GM19463 (cell line): ENCODE results near the gene ATG16L2.
"Not testable (repeated sequence)": the region's sequence is repeated elsewhere in the genome, so short reads cannot be mapped to it uniquely, and the experiment has no call there.

Experiments used
- ATAC-seq: cut with Tn5 transposase; IDR thresholded peaks from one replicate; pipeline ENCODE4 v1.9.1; 2021; ENCODE audit warnings: mild to moderate bottlenecking, moderate library complexity; ENCODE audit not compliant: unreplicated experiment

ATG16L2 gene

GRCh38 chr11:72793425-72794367 is 20.5 kb upstream of the ATG16L2 start, which contains the start of gene STARD10:
STARD10 (minus strand) TSS chr11:72794047; CDS start chr11:72781181, 12,866 bp downstream.
- peak; percentile 94 for ATAC-seq

- no peak for ATAC-seq
These were observed 15.8 kb upstream of the ATG16L2 start for GRCh38 chr11:72798361-72798760.

- ATAC-seq: no peak
These were observed 14.8 kb upstream of the ATG16L2 start for GRCh38 chr11:72799441-72799840.

- no peak for ATAC-seq
These were observed 11.4 kb upstream of the ATG16L2 start for GRCh38 chr11:72802822-72803221.

- no peak for ATAC-seq
These were observed 9.0 kb upstream of the ATG16L2 start for GRCh38 chr11:72805216-72805615.

- not testable (repeated sequence) for ATAC-seq
These were observed 7.8 kb upstream of the ATG16L2 start for GRCh38 chr11:72806378-72806777.

- ATAC-seq: no peak
These were observed 7.1 kb upstream of the ATG16L2 start for GRCh38 chr11:72807021-72807693.

GRCh38 chr11:72807792-72808191 is 6.4 kb upstream of the ATG16L2 start:
- no peak for ATAC-seq

GRCh38 chr11:72808331-72808798 is 5.8 kb upstream of the ATG16L2 start:
- ATAC-seq: no peak

- not testable (repeated sequence) for ATAC-seq
These were observed 2.5 kb upstream of the ATG16L2 start for GRCh38 chr11:72811686-72812085.

- ATAC-seq: no peak
These were observed 1.6 kb upstream of the ATG16L2 start for GRCh38 chr11:72812604-72812966.

- no peak for ATAC-seq
These were observed 1.1 kb upstream of the ATG16L2 start for GRCh38 chr11:72812967-72813739.

GRCh38 chr11:72813740-72814285 is 398 bp upstream of the ATG16L2 start:
- peak; percentile 55 for ATAC-seq

- ATAC-seq: peak; percentile 3
These were observed 953 bp downstream of the ATG16L2 start for GRCh38 chr11:72815110-72815618.

- no peak for ATAC-seq
These were observed 2.3 kb downstream of the ATG16L2 start for GRCh38 chr11:72816404-72816990.

- ATAC-seq: no peak
These were observed 3.8 kb downstream of the ATG16L2 start for GRCh38 chr11:72817966-72818365.

GRCh38 chr11:72818971-72819370 is 4.8 kb downstream of the ATG16L2 start:
- no peak for ATAC-seq

- no peak for ATAC-seq
These were observed 6.4 kb downstream of the ATG16L2 start for GRCh38 chr11:72820439-72821139.

GRCh38 chr11:72821221-72821919 is 7.2 kb downstream of the ATG16L2 start:
- no peak for ATAC-seq
